ENCODE results near the gene KCNJ1.

Gene KCNJ1

GRCh38 chr11:128901653-128902514 lies 34.8 kb upstream of the KCNJ1 start:
- no peak overlapping the region for H3K4me3 ChIP-seq (ENCODE audit: low read depth, low read length)
- TF ChIP-seq CTCF (IDR thresholded peaks at IDR 0.05; ENCODE audit: control insufficient read depth, extremely low read depth, insufficient read depth) = no peak
- no peak for DNase-seq (ENCODE audit: low read depth)

- no peak overlapping the region for H3K4me3 ChIP-seq (ENCODE audit: low read depth, low read length)
- no peak for TF ChIP-seq CTCF (IDR thresholded peaks at IDR 0.05; ENCODE audit: control insufficient read depth, extremely low read depth, insufficient read depth)
- no peak for DNase-seq (ENCODE audit: low read depth)
Observed at GRCh38 chr11:128900468-128900867, 33.4 kb upstream of the KCNJ1 start.

- no peak overlapping the region for H3K4me3 ChIP-seq (ENCODE audit: low read depth, low read length)
- DNase-seq (ENCODE audit: low read depth) = no peak
- no peak for TF ChIP-seq CTCF (IDR thresholded peaks at IDR 0.05; ENCODE audit: control insufficient read depth, extremely low read depth, insufficient read depth)
Observed at GRCh38 chr11:128898580-128899344, 31.7 kb upstream of the KCNJ1 start.

- no peak for DNase-seq (ENCODE audit: low read depth)
- H3K4me3 ChIP-seq (ENCODE audit: low read depth, low read length) = no peak overlapping the region
- TF ChIP-seq CTCF (IDR thresholded peaks at IDR 0.05; ENCODE audit: control insufficient read depth, extremely low read depth, insufficient read depth) = no peak
Observed at GRCh38 chr11:128897826-128898225, 30.7 kb upstream of the KCNJ1 start.

GRCh38 chr11:128896356-128896755 lies 29.3 kb upstream of the KCNJ1 start:
- TF ChIP-seq CTCF (IDR thresholded peaks at IDR 0.05; ENCODE audit: control insufficient read depth, extremely low read depth, insufficient read depth) = no peak
- no peak for DNase-seq (ENCODE audit: low read depth)
- no peak overlapping the region for H3K4me3 ChIP-seq (ENCODE audit: low read depth, low read length)

- no peak for TF ChIP-seq CTCF (IDR thresholded peaks at IDR 0.05; ENCODE audit: control insufficient read depth, extremely low read depth, insufficient read depth)
- DNase-seq (ENCODE audit: low read depth) = no peak
- no peak overlapping the region for H3K4me3 ChIP-seq (ENCODE audit: low read depth, low read length)
Observed at GRCh38 chr11:128895526-128895925, 28.4 kb upstream of the KCNJ1 start.

Measured in LNCaP clone FGC (cell line).